Panc1 (cell line): Measurements from ENCODE around the gene DPH2. TPM values are rescaled to one million over a fixed set of nuclear protein-coding genes. Genes with fewer than 3 reads are reported as not detected.

ENCODE experiments used
- ATAC-seq: fragments of 200-7000 bp; cut with Tn5 transposase; 2 replicates; pipeline ENCODE4 v1.9.1; 2020; ENCODE audit warnings: mild to moderate bottlenecking, moderate library complexity
- BruUV-seq: library from RNA; stranded (reverse); fragments of 400-500 nt; replicated peaks from 2 replicates; lab custom pipeline; 2021; lab: Mats Ljungman, UMichigan
- CTCF ChIA-PET: fragments of 300-600 bp; sonication (Branson Sonifier 250); formaldehyde crosslinking; loops from one replicate; lab custom pipeline; 2022; ENCODE audit warnings: antibody characterized with exemption; lab: Charles Lee
- POLR2A ChIA-PET: fragments of 300-600 bp; sonication (Branson Sonifier 250); formaldehyde crosslinking; loops from one replicate; lab custom pipeline; 2022; ENCODE audit warnings: antibody characterized with exemption; lab: Charles Lee
- DNase-seq: peaks from one replicate; pipeline ENCODE4 v3.0.0-alpha.2; 2010; ENCODE audit warnings: low read depth, low spot score
- H3K27ac ChIP-seq: 2 replicates; pipeline ENCODE4 v1.5.1; 2011; ENCODE audit warnings: mild to moderate bottlenecking, low read length, inconsistent platforms
- H3K27me3 ChIP-seq: fragments of 200-500 bp; sonication (Bioruptor generic); 2 replicates; pipeline ENCODE4 v1.6.0; 2014; ENCODE audit warnings: low read length, inconsistent platforms; ENCODE audit not compliant: control insufficient read depth, insufficient read depth
- H3K36me3 ChIP-seq: fragments of 200-500 bp; sonication (Bioruptor generic); 2 replicates; pipeline ENCODE4 v1.5.1; 2014; ENCODE audit warnings: inconsistent platforms, mild to moderate bottlenecking, low read length, moderate library complexity; ENCODE audit not compliant: control insufficient read depth, insufficient read depth
- H3K4me1 ChIP-seq: 2 replicates; pipeline ENCODE4 v1.5.1; 2011; ENCODE audit warnings: inconsistent platforms, mild to moderate bottlenecking, low read length, moderate library complexity; ENCODE audit not compliant: control insufficient read depth, insufficient read depth
- H3K4me3 ChIP-seq, 2 experiments: 2 replicates each; pipeline ENCODE4 v1.5.1; 2011 to 2012; ENCODE audit warnings: low read depth in 2 of 2, low read length in 2 of 2, mild to moderate bottlenecking in 2 of 2, inconsistent platforms in 1 of 2, moderate library complexity in 1 of 2
- H3K9me3 ChIP-seq: fragments of 200-500 bp; sonication (Bioruptor generic); 2 replicates; pipeline ENCODE4 v1.5.1; 2014; ENCODE audit warnings: low read depth, mild to moderate bottlenecking, inconsistent platforms, low read length, moderate library complexity; ENCODE audit not compliant: control insufficient read depth, insufficient read depth
- CTCF ChIP-seq: fragments of 450-650 bp; IDR thresholded peaks from 2 replicates; pipeline ENCODE4 v1.5.1; 2017; ENCODE audit warnings: mild to moderate bottlenecking
- POLR2AphosphoS5 ChIP-seq: IDR thresholded peaks from 2 replicates; pipeline ENCODE4 v1.6.1; 2012; ENCODE audit warnings: mild to moderate bottlenecking, low read depth, low read length, moderate library complexity
- REST ChIP-seq, 2 experiments: IDR thresholded peaks; 2 replicates each; pipeline ENCODE4 v1.6.1; 2011 to 2012; ENCODE audit warnings: low read depth in 2 of 2, control low read depth in 1 of 2, low read length in 1 of 2, mild to moderate bottlenecking in 1 of 2, moderate library complexity in 1 of 2; ENCODE audit not compliant: insufficient read depth in 1 of 2
- SIN3A ChIP-seq: IDR thresholded peaks from 2 replicates; pipeline ENCODE4 v1.6.1; 2012; ENCODE audit warnings: low read depth, mild to moderate bottlenecking, low read length, moderate library complexity, borderline replicate concordance; ENCODE audit not compliant: insufficient read depth
- TCF7L2 ChIP-seq: IDR thresholded peaks from 2 replicates; pipeline ENCODE4 v1.6.1; 2011; ENCODE audit warnings: mild to moderate bottlenecking, low read depth, low read length, inconsistent platforms
- in situ Hi-C: cut with HindIII; loops from 2 replicates; pipeline ENCODE4 v1.10.0; 2016; ENCODE audit warnings: low sequenced_read_pairs, low pct_unique_long_range_greater_than_20kb
- intact Hi-C: fragments of 100-400 bp; cut with micrococcal nuclease; formaldehyde crosslinking; loops from one replicate; pipeline ENCODE4 v1.10.0; 2022; ENCODE audit not compliant: unreplicated experiment
- total RNA-seq: library from RNA; stranded (reverse); gene quantifications from one replicate; pipeline ENCODE4 v1.2.1, GENCODE V29; 2021; ENCODE audit not compliant: unreplicated experiment

The DPH2 gene
- total RNA-seq, 1 experiment from 2014 or later = 76.0 TPM

GRCh38 chr1:43934986-43935324 is 34.9 kb upstream of the DPH2 start:
- POLR2A ChIA-PET = interaction anchor here (0.6 to 0.9 kb wide), 2 partner anchors 171 to 261 kb away, joined by 3 read pairs; no protein-coding TSS in a partner anchor
- Histone ChIP-seq H3K27ac (no peak overlapping the region), H3K27me3 (no peaks in the 10 kb centered on the region), H3K4me1 (peaks cover 10% of the 10 kb centered on the region), H3K4me3 (no peak overlapping the region), H3K36me3 (no peaks in the 10 kb centered on the region), H3K9me3 (no peaks in the 10 kb centered on the region)
- DNase-seq (no peak), ATAC-seq (no peak)
- in situ Hi-C loops (loop anchor here (25.0 kb wide), 1 partner anchor 173 kb away; no protein-coding TSS in a partner anchor), intact Hi-C loops (loop anchor here (2.0 to 10.0 kb wide), 2 partner anchors 172 to 410 kb away; no protein-coding TSS in a partner anchor)
- CTCF ChIA-PET = interaction anchor here (0.6 to 3.5 kb wide), 17 partner anchors 10 to 281 kb away, joined by 3 to 84 read pairs (median 3); no protein-coding TSS in a partner anchor
- TF ChIP-seq POLR2AphosphoS5 = no peak
- TF ChIP-seq CTCF = peak; percentile 53
- TF ChIP-seq TCF7L2 = no peak
- TF ChIP-seq SIN3A = no peak
- TF ChIP-seq REST (IDR thresholded peaks at IDR 0.05; ENCODE audit: insufficient read depth in 1 of 2, low read depth in 2 of 2, low read length in 1 of 2) = no peak
- no TSS peak for BruUV-seq

GRCh38 chr1:43935711-43936427 is 33.9 kb upstream of the DPH2 start:
- no peaks in the 10 kb centered on the region for H3K27me3 ChIP-seq
- in situ Hi-C loops = loop anchor here (25.0 kb wide), 1 partner anchor 174 kb away; no protein-coding TSS in a partner anchor
- H3K9me3 ChIP-seq = no peaks in the 10 kb centered on the region
- TF ChIP-seq CTCF (no peak), REST (IDR thresholded peaks at IDR 0.05; ENCODE audit: insufficient read depth in 1 of 2, low read depth in 2 of 2, low read length in 1 of 2) (no peak), SIN3A (no peak), TCF7L2 (no peak), POLR2AphosphoS5 (no peak)
- no peaks in the 10 kb centered on the region for H3K36me3 ChIP-seq
- BruUV-seq = no TSS peak
- no peak overlapping the region for H3K27ac ChIP-seq
- ChIA-PET CTCF (interaction anchor here (0.6 to 3.5 kb wide), 4 partner anchors 19 to 171 kb away, joined by 3 to 84 read pairs (median 6); no protein-coding TSS in a partner anchor), POLR2A (no interaction called here)
- H3K4me3 ChIP-seq = peak overlapping the region in 1 of 2 experiments; percentile 20; a peak in 2 of 4 replicates
- intact Hi-C loops = loop anchor here (2.0 to 10.0 kb wide), 2 partner anchors 173 to 411 kb away; no protein-coding TSS in a partner anchor
- ATAC-seq = no peak
- peaks cover 10% of the 10 kb centered on the region for H3K4me1 ChIP-seq
- DNase-seq = no peak
